Muscle of leg (tissue), 11 donors: ENCODE data around the gene ANKRD44. TPM values are rescaled to one million over a fixed set of nuclear protein-coding genes. Genes with fewer than 3 reads are reported as not detected.
A peak's percentile ranks its signal among the peaks of the same experiment; 100 is the strongest.

Experiments
- DNase-seq: peaks from one replicate; pipeline ENCODE4 v3.0.0; 2013
- H3K27ac ChIP-seq: one replicate; pipeline ENCODE4 v1.5.1; 2013; ENCODE audit warnings: mild to moderate bottlenecking, low read length, control low read depth
- H3K27me3 ChIP-seq: one replicate; pipeline ENCODE4 v1.6.1; 2013; ENCODE audit warnings: low read length; ENCODE audit not compliant: control insufficient read depth, insufficient read depth
- H3K36me3 ChIP-seq: one replicate; pipeline ENCODE4 v1.6.1; 2013; ENCODE audit warnings: low read length; ENCODE audit not compliant: control insufficient read depth, insufficient read depth
- H3K4me1 ChIP-seq: one replicate; pipeline ENCODE4 v1.6.1; 2013; ENCODE audit warnings: low read length; ENCODE audit not compliant: control insufficient read depth, insufficient read depth
- H3K4me3 ChIP-seq: one replicate; pipeline ENCODE4 v1.5.1; 2013; ENCODE audit warnings: low read length, control low read depth
- H3K9me3 ChIP-seq: replicated peaks from 2 replicates; pipeline ENCODE4 v1.6.1; 2013; ENCODE audit warnings: low read depth, low read length; ENCODE audit not compliant: control insufficient read depth
- WGBS: methylation state at CpG from one replicate; pipeline ENCODE4 v1.1.5; 2013; ENCODE audit warnings: missing lambda C conversion rate; ENCODE audit not compliant: insufficient coverage; 5-methylcytosine and 5-hydroxymethylcytosine counted together
- polyA plus RNA-seq, 8 donors: library from polyadenylated mRNA; unstranded; fragments of 120-200 nt; gene quantifications; one replicate each; pipeline versions ENCODE4 v1.2.1 to v1.2.3, GENCODE V29; 2013; ENCODE audit warnings: inconsistent platforms in 1 of 8, low replicate concordance in 1 of 8; ENCODE audit not compliant: insufficient read length in 8 of 8, insufficient read depth in 1 of 8
- total RNA-seq: library from RNA; stranded (reverse); fragments of 120-200 nt; gene quantifications from one replicate; pipeline ENCODE4 v1.2.4, GENCODE V29; 2013

Gene ANKRD44
- total and polyA plus RNA-seq, 9 donors, result 10.6 to 26.3 (median 15.6) TPM

DNA sequence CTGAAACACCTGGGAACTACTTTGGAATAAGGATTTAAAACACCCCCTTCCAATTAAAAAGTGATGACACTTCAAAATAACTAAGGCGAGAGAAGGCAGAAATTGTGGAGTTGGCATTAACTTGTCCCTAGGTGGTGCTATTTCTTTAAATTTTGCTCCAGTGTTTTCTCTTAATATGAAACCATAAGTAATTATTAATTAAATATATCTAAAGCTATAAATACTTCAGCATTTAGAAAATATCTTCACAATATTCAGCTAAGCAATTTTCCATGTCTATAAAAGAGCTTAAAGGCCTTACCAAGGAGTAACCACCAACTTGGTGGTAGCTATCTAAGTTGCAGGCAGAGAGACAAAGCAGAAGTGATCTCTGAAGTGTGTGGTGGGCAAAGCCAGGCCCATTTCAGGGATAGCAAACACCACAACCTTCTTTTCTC is 197.3 kb downstream of the ANKRD44 start:
- H3K27ac ChIP-seq, result no peak overlapping the region
- no peaks in the 10 kb centered on the region for H3K9me3 ChIP-seq
- H3K27me3 ChIP-seq, result no peaks in the 10 kb centered on the region
- peaks cover 6% of the 10 kb centered on the region for H3K4me1 ChIP-seq
- peaks cover 3% of the 10 kb centered on the region for H3K36me3 ChIP-seq
- no CpG with 5 or more reads among the region's 1 CpG for WGBS
- peak; percentile 59 for DNase-seq
- H3K4me3 ChIP-seq, result no peak overlapping the region

DNA sequence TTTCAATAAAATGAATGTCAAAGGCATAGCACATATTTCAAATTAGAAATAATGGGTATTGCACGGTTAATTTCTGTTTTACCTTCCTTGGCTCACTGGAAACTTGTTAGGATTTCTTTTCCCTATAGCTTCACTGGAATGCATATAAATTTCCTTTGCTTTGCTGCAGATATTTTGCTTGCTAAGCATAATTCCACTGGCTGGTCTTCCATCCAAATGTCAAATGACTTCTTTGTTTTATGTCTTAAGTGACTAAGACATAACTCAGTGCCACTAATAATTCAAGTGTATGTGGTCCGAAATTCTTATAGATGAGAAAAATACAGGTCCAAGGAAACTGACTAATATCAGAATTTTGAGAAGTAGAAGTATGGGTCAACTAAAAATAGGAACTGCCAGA is 201.3 kb downstream of the ANKRD44 start:
- Histone ChIP-seq H3K4me3 (no peak overlapping the region), H3K27ac (peak overlapping the region; percentile 54), H3K36me3 (peaks cover 3% of the 10 kb centered on the region), H3K9me3 (no peaks in the 10 kb centered on the region), H3K4me1 (peaks cover 16% of the 10 kb centered on the region), H3K27me3 (no peaks in the 10 kb centered on the region)
- WGBS, result no CpG with 5 or more reads among the region's 2 CpGs
- DNase-seq, result no peak

DNA sequence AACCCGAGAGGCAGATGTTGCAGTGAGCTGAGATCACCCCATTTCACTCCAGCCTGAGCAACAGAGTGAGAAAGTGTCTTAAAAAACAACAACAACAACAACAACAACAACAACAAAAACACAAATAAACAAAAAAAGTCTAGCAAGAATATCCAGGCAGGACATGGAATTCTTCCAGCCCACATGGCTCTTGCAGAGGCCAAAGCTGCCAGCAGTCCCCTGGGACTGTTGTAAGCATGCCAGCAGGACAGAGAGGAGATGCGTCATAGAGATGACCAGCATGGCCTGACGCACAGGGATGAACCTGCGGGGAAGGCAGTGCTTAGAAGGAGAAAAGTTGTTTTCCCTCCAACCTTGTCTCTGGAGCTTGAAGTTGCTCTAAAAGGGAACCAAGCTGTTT is 201.8 kb downstream of the ANKRD44 start:
- H3K4me3 ChIP-seq, result no peak overlapping the region
- WGBS, result 43% methylated on average over 4 of the region's 4 CpGs
- no peaks in the 10 kb centered on the region for H3K9me3 ChIP-seq
- peak; percentile 79 for DNase-seq
- H3K4me1 ChIP-seq, result peaks cover 16% of the 10 kb centered on the region
- H3K27ac ChIP-seq, result peak overlapping the region; percentile 54
- no peaks in the 10 kb centered on the region for H3K27me3 ChIP-seq
- peaks cover 3% of the 10 kb centered on the region for H3K36me3 ChIP-seq

DNA sequence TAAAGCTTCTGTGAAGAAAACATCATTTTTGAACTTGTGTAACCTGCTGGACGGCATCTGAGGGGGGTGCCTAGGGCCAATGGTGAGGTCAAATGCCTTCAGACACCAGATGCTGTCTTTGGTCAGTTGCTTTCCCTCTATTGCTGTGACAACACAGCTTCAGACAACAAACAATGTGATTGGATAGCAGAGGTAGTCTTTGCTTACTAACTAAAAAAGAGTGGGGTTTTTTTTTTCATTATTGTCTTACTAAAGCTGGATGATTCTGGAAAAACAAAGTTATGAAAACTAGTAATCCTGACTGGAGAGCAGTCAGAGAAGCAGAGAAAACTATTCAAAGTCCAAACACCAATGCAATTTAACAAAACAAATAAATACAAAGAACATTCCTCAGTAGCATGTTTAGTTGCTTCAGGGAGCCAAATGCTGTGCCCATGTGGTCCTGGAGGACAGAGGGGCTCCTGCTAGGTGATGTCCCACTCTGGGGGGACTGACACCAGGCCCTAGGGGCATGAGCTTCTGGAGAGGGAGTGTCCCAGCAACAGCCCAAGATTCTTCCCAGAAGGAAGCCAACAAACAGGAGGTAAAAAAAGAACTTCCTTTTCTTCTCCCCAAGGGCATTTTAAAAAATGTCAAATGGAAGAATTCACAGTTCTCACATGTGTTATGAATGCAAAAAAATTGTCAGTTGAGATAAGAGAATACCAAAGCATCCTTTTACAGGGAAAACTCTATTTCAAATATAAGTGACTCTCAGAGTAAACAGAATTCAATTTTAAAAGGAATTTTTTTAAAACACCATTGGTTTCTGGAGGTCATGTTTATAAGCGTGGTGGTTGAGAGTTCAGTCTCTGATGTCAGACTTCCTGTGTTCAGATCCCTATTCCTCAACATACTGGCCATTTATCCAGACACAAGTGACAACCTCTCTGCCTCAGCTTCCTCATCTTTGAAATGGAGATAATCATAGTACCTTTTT is 203.0 kb downstream of the ANKRD44 start:
- no peaks in the 10 kb centered on the region for H3K27me3 ChIP-seq
- peak; percentile 81 for DNase-seq
- peak overlapping the region; percentile 80 for H3K27ac ChIP-seq
- no peaks in the 10 kb centered on the region for H3K9me3 ChIP-seq
- 57% methylated on average over 1 of the region's 2 CpGs for WGBS
- no peak overlapping the region for H3K4me3 ChIP-seq
- H3K36me3 ChIP-seq, result peaks cover 3% of the 10 kb centered on the region
- H3K4me1 ChIP-seq, result peaks cover 16% of the 10 kb centered on the region

DNA sequence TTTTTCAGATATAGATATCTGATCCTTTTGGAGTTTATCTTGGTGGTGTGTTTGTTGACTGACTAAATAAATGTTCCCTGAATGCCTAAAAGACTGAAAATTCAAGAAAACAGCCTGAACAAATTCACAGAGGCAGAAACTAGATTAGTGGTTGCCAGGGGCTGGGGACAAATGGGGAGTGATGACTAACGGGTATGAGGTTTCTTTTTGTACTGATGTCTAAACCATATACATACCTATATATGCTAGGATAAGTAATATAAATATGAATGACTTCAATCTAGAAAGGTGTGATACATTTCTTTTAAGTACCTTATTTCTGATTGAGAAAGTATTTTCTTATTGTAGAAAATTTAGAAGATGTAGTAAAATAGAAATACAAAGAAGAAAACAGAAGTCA is 207.2 kb downstream of the ANKRD44 start:
- Histone ChIP-seq H3K4me3 (no peak overlapping the region), H3K9me3 (no peaks in the 10 kb centered on the region), H3K36me3 (no peaks in the 10 kb centered on the region), H3K27ac (no peak overlapping the region), H3K4me1 (peaks cover 10% of the 10 kb centered on the region), H3K27me3 (no peaks in the 10 kb centered on the region)
- WGBS, result no CpG with 5 or more reads among the region's 1 CpG
- no peak for DNase-seq

DNA sequence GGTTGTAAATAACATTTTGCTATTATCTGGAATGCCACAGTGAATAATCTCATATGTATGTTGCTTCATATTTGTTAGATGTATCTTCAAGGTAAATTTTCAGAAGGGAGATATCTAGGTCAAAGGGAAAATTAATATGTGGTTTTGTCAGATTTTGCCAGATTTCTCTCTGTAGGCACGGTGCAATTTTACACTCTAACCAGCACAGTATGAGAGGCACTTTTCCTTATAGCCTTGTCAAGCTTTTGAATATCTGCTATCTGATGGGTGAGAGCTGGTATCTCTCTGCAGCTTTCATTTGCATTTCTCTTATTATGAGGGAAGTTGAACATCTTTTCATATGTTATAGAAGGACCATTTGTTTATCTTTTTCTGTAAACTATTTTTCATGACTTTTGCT is 208.3 kb downstream of the ANKRD44 start:
- no peaks in the 10 kb centered on the region for H3K9me3 ChIP-seq
- H3K27ac ChIP-seq, result no peak overlapping the region
- no peaks in the 10 kb centered on the region for H3K36me3 ChIP-seq
- no peak overlapping the region for H3K4me3 ChIP-seq
- no peak for DNase-seq
- no peaks in the 10 kb centered on the region for H3K27me3 ChIP-seq
- WGBS, result no CpG with 5 or more reads among the region's 1 CpG
- peaks cover 6% of the 10 kb centered on the region for H3K4me1 ChIP-seq

DNA sequence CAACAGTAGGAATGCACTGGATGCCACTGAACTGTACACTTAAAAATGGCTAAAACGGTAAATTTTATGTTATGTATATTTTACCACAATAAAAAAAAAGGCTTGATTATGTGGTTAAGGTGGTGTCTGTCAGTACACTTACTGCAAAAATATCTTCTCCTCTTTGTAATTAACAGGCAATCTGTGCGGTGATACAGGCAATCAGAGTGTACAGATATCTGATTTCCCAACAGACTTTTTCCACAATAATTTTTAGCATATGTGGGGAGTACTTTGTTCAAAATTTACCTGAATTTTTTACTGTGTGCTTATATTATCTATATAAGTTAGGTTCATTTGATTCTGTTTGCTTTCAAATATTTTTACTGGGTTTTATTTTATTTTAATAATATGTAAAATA is 209.1 kb downstream of the ANKRD44 start:
- WGBS, result no CpG with 5 or more reads among the region's 2 CpGs
- Histone ChIP-seq H3K27ac (no peak overlapping the region), H3K4me3 (no peak overlapping the region), H3K36me3 (no peaks in the 10 kb centered on the region), H3K27me3 (no peaks in the 10 kb centered on the region), H3K9me3 (no peaks in the 10 kb centered on the region), H3K4me1 (peaks cover 3% of the 10 kb centered on the region)
- DNase-seq, result no peak

DNA sequence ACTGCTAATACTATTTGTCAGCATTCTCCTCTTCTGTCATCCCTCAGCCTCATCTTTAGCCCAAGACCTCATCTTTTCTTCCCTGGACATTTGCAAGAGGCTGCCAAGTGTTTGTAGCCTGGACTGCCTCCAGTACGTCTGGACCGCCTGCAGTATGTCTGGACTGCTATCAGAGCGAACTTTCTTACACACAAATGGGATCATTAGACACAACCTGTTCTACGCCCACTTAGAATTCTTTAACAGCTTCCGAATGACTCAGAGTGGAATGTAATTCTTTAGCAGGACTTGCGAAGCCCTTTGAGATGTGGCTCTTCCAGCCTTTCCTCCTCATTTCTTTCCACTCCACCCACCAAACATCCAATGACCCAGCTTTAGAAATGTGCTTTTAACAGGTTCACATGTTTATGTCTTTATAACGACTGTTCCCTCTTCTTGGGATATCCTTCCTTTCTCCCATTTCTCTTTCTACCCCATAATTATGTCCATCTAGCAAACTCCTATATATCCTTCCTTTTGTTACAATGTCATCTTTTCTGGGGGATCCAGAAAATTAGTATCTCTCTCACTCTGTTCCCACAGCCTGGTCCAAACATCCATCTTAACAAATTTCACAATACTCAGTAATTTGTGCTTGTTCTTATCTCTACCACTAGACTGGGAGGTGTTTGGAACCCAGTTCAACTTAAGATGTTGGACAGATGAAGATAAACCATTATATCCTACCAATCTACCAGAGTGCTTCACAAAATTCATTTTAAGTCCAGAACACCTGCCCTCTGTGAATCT is 212.8 kb downstream of the ANKRD44 start:
- no peaks in the 10 kb centered on the region for H3K36me3 ChIP-seq
- H3K27me3 ChIP-seq, result no peaks in the 10 kb centered on the region
- H3K27ac ChIP-seq, result no peak overlapping the region
- WGBS, result 30% methylated on average over 6 of the region's 7 CpGs
- H3K9me3 ChIP-seq, result no peaks in the 10 kb centered on the region
- H3K4me1 ChIP-seq, result peaks cover 3% of the 10 kb centered on the region
- DNase-seq, result peak; percentile 93
- no peak overlapping the region for H3K4me3 ChIP-seq

DNA sequence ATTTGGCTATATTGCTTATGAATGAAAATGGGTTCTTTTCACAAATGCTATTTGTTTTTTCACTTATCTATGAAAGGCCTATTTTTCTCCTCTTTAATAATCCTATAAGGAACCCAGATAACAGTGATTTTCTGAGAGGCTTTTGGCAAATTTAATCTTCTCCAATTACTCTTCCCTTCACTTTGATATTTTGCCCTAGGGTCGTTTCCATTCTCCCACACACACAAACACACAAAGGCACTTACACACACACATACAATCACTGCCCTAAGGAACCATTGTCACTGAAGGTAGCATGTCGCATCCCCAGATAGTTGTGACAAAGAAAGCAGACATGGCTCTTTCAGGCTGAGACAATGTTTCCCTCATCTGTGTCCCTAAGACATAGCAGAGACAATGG is 213.9 kb downstream of the ANKRD44 start:
- Histone ChIP-seq H3K27me3 (no peaks in the 10 kb centered on the region), H3K27ac (no peak overlapping the region), H3K9me3 (no peaks in the 10 kb centered on the region), H3K4me1 (peaks cover 5% of the 10 kb centered on the region), H3K36me3 (no peaks in the 10 kb centered on the region), H3K4me3 (no peak overlapping the region)
- 85% methylated on average over 2 of the region's 2 CpGs for WGBS
- DNase-seq, result no peak

DNA sequence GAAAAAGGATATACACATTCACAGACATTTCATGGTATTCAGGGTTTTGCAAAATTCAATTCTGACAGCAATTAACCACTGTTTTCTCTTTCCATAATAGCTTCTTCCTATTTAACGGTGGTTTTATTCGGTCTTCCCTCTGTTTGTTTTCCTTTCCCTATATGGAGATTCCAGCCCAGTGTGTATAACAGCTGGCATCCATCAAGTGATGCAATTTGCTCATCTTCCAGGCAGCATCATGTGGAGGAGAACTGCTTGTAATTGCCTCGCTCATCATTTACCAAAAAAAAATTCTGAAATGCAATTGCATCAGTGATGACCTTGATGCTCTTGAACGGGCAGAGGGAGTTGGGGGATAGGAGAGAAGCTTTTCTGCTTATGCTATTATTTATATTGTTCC is 218.1 kb downstream of the ANKRD44 start:
- H3K27me3 ChIP-seq, result no peaks in the 10 kb centered on the region
- H3K4me3 ChIP-seq, result no peak overlapping the region
- DNase-seq, result peak; percentile 94
- no peaks in the 10 kb centered on the region for H3K36me3 ChIP-seq
- H3K4me1 ChIP-seq, result peaks cover 16% of the 10 kb centered on the region
- peak overlapping the region; percentile 40 for H3K27ac ChIP-seq
- H3K9me3 ChIP-seq, result no peaks in the 10 kb centered on the region
- WGBS, result no CpG with 5 or more reads among the region's 4 CpGs
